Fibroblast of pulmonary artery (primary cell): Measurements from ENCODE around the gene BAHCC1.
"Not testable (repeated sequence)": the region's sequence is repeated elsewhere in the genome, so short reads cannot be mapped to it uniquely, and the experiment has no call there.

Experiments used
- DNase-seq: peaks from one replicate; pipeline ENCODE4 v3.0.0-alpha.2; 2010; ENCODE audit warnings: low read depth
- H3K4me3 ChIP-seq: replicated peaks from 2 replicates; pipeline ENCODE4 v1.5.1; 2011; ENCODE audit warnings: low read depth, mild to moderate bottlenecking, control low read depth, low read length, moderate library complexity
- TF ChIP-seq, protein P1 (sequence below): IDR thresholded peaks from 2 replicates; pipeline ENCODE4 v1.5.1; 2011; ENCODE audit warnings: mild to moderate bottlenecking, control low read depth, low read length, inconsistent platforms; ENCODE audit errors: missing control alignments

Gene BAHCC1

DNA sequence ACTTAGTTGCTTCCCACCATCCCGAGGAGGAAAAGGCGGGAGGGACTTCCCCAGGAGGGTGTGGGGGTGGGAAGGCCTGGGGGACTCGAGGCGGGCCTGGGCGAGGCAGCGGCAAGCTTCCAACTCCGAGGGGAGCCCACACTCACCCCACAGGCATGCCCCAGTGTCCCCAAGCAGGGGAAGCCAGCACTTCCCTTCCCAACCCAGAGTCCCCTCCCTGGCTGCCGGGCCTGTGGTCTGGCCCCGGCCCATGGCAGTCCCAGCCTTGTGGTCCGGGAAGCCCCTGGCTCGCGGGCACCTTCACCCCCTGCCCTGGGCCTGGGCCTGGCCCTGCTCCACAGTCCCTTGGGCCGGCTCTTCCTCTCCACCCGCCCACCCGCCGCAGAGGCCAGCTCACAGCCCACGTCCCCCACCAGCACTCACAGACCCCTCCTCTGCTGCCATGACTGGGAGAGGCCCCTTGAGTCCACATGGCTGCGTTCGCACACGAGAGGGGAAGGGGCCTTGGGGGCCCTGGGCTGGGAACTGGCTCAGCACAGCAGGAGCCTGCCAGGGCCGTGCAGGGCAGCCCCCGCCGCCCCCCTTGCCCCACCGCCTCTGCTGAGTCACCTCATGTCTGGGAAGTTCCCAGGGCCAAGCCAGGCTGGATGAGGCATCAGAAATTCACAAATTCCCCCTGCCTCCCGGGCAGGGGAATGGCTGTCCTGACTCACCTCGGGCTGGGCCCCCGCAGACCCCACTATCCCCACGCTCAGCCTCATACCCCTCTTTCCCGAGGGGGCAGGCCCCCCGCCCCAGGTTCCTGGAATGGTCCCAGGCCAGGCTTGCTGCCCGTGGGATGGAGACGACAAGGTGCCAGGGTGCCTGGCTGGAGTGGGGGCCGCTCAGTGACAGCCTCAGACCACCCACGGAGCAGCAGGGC is 27.8 kb downstream of the BAHCC1 start:
- TF ChIP-seq, protein P1, sequence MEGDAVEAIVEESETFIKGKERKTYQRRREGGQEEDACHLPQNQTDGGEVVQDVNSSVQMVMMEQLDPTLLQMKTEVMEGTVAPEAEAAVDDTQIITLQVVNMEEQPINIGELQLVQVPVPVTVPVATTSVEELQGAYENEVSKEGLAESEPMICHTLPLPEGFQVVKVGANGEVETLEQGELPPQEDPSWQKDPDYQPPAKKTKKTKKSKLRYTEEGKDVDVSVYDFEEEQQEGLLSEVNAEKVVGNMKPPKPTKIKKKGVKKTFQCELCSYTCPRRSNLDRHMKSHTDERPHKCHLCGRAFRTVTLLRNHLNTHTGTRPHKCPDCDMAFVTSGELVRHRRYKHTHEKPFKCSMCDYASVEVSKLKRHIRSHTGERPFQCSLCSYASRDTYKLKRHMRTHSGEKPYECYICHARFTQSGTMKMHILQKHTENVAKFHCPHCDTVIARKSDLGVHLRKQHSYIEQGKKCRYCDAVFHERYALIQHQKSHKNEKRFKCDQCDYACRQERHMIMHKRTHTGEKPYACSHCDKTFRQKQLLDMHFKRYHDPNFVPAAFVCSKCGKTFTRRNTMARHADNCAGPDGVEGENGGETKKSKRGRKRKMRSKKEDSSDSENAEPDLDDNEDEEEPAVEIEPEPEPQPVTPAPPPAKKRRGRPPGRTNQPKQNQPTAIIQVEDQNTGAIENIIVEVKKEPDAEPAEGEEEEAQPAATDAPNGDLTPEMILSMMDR, result no peak
- DNase-seq, result peak; percentile 95
- peak overlapping the region; percentile 10 for H3K4me3 ChIP-seq

GRCh38 chr17:81423698-81424071 is 28.4 kb downstream of the BAHCC1 start:
- TF ChIP-seq, protein P1, result no peak
- no peak overlapping the region for H3K4me3 ChIP-seq
- no peak for DNase-seq

DNA sequence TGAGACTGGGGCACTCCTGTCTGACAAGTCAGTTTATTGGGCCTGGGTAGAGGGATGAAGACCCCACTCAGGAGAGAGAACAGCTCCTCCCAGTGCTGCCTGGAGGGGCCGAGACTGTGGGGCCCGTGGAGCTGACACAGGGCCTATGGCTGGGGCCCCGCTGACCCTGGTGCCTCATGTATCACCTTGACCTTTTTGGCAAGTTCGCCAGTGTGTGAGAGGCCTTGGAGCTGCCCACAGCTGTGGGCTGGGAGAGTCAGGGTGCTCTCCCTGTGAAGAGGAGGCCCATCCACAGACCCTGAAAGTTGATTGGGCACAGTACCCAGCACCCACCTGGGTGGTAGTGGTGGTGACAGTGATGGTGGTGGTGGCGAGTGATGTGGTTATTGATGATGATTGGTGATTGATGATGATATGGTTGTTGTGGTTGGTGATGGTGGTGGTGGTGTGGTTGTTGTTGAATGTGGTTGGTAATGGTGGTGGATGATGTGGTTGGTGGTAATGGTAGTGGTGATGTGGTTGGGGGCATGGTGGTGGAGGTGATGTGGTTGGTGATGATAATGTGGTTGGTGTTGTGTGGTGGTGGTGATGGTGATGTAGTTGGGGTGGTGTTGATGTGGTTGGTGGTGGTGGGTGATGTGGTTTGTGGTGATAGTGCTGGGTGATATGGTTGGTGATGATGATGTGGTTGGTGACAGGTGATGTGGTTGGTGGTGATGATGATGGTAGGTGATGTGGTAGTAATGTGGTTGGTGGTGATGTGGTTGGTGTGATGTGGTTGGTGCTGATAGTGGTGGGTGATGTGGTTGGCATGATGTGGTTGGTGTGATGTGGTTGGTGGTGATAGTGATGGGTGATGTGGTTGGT is 29.1 kb downstream of the BAHCC1 start:
- DNase-seq, result no peak
- TF ChIP-seq, protein P1, result no peak

DNA sequence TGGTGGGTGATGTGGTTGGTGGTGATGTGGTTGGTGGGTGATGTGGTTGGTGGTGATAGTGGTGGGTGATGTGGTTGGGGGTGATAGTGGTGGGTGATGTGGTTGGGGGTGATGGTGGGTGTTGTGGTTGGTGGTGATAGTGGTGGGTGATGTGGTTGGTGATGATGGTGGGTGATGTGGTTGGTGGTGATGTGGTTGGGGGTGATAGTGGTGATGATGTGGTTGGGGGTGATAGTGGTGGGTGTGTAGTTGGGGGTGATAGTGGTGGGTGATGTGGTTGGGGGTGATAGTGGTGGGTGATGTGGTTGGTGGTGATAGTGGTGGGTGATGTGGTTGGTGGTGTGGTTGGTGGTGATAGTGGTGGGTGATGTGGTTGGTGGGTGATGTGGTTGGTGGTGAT is 29.8 kb downstream of the BAHCC1 start:
- DNase-seq, result not testable (repeated sequence)

More for the DNA sequence above, 29.1 kb downstream of the BAHCC1 start:
- H3K4me3 ChIP-seq, result no peak overlapping the region

DNA sequence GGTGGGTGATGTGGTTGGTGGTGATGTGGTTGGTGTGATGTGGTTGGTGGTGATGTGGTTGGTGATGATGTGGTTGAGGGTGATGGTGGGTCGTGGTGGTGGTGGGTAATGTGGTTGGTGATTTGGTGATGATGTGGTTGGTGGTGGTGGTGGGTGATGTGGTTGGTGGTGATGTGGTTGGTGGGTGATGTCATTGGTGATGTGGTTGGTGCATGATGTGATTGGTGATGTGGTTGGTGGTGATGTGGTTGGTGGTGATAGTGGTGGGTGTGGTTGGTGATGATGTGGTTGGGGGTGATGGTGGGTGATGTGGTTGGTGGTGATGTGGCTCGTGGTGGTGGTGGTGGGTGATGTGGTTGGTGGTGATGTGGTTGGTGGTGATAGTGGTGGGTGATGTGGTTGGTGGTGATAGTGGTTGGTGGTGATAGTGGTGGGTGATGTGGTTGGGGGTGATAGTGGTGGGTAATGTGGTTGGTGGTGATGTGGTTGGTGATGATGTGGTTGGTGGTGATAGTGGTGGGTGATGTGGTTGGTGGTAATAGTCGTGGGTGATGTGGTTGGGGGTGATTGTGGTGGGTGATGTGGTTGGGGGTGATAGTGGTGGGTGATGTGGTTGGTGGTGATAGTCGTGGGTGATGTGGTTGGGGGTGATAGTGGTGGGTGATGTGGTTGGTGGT is 30.6 kb downstream of the BAHCC1 start:
- H3K4me3 ChIP-seq, DNase-seq: not testable (repeated sequence)

More for the DNA sequence above, 29.8 kb downstream of the BAHCC1 start:
- not testable (repeated sequence) for H3K4me3 ChIP-seq

DNA sequence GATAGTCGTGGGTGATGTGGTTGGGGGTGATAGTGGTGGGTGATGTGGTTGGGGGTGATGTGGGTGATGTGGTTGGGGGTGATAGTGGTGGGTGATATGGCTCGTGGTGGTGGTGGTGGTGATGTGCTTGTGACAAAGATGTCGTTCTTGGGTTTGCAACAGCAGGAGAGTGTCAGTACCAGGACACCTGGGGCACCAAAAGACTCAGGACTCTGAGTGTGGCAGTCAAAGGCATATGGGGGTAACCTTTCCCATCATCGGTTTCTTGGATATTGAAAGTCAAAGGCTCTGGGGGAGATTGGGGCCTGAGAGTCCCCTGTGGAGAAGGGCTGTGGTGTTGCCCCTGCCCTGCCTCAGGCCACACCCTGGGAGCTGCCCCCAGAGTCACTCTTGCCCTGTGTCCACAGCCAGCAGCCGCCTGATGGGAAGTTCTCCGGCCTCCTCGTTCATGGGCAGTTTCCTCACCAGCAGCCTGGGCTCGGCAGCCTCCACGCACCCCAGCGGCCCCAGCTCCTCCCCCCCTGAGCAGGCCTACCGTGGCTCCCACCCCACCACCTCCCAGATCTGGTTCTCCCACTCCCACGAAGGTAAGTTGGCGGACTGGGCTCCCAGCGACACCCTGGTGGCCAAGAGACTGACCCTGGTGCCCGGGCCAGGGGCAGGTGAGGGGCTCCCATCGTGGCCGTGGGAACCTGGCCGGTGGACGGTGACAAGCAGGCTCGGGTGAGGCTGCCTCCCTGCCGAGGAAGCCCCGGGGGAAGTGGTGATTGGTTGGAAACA is 31.3 kb downstream of the BAHCC1 start:
- no peak for DNase-seq
- no peak overlapping the region for H3K4me3 ChIP-seq
- TF ChIP-seq, protein P1, result no peak
